Right renal pelvis (tissue), 4 donors: ENCODE data around the gene RBFOX1. TPM values are rescaled to one million over a fixed set of nuclear protein-coding genes. Genes with fewer than 3 reads are reported as not detected.

Source experiments
- DNase-seq, 4 donors: peaks; one replicate each; pipeline ENCODE4 v3.0.0-alpha.2; 2013; ENCODE audit warnings: low read depth in 4 of 4, low spot score in 3 of 4, missing footprints in 1 of 4
- polyA plus RNA-seq, 4 donors: library from polyadenylated mRNA; unstranded; fragments of 120-200 nt; gene quantifications; one replicate each; pipeline ENCODE4 v1.2.1, GENCODE V29; 2013; ENCODE audit not compliant: insufficient read length in 4 of 4

The RBFOX1 gene
- polyA plus RNA-seq, 4 donors = 1.6 to 3.9 (median 2.9) TPM

DNA sequence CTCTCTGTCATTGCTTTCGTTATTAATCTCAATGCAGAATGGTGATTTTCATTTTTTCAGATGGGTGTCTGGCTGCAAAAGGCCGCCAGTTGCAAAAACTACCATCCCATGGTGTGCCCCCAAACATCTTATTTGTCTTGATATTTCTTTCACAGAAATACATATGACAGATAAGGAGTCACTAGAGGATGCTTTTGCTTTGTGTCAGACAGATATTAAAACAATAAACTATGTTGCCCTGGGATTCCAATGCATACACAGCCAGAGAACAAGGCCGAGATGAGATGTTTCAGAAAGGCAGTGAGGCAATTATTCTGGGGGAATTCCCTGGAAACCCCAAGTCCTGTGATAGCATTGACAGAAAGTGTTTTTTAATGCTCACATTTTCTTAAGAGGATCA is 307.7 kb downstream of the RBFOX1 start:
- DNase-seq = no peak

GRCh38 chr16:7644176-7644575 is 311.5 kb downstream of the RBFOX1 start:
- no peak for DNase-seq

DNA sequence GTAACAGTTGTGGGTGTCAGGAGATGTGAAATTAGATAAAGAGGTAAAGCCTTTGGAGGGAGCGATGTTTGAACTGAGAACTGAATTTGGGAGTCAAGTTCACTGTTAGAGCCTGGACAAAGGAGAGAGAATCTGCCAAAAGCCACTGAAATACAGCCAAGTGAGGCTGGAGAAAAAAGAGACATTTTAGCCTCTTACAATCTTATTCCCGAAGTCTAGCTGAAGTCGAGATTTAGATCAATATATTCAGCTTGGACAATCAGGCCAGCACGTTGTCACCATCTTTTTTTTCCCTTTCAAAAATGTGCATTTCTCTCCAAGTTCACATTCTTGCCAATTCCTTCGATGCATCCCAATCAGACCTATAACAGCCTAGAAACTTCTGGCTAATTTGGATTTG is 312.2 kb downstream of the RBFOX1 start:
- DNase-seq = no peak

DNA sequence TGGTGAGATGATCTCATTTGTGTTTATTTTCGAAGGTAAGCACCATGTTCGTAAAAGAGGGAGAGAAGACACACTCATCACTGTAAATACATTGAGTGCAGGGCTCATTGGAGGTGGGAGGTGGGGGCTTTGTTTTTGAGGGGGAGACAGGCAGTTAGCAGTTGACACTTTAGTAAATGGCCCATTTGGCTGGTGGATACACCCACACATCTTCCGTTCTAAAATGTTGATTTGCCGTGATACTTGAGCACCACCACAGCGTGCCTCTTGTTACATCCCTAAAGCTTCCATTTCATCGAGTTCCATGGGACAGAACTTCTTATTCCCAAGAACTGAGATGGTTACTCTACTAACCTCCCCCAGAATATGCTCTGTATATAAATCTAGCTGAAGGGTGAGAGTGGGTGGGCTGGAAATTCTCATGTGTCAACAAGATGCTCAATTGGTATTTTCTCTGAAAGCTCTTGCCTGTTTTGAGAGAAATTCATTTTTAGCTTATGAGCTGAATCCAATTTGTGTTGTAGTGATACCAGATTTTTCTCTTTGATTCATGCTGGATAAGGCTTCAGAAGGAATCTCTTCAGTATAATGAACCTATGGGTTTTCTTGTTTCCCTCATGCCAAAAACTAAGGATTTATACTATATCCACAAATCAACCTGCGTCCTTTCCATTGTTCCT is 314.3 kb downstream of the RBFOX1 start:
- peak in 3 of 4 donors; percentile 9 to 22 (median 17) for DNase-seq

DNA sequence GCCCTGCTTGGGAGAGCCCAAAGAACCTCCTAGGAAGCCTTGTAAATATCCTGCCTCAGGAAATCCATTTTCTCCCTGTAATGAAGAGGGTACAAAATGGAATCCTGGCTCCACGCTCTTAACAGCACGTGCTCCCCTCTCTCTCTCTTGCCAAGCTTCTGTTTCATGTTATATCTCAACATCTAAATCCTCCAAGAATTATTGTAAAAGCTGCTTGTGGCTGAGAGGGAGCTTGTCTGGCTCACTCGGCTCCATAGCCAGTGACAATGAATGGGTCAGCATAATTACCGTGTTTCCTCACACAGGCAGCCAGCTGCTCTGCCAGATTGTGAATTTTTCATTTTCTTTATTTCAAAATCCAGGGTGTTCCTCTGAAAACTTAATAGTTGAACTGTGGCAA is 317.8 kb downstream of the RBFOX1 start:
- no peak for DNase-seq

- no peak for DNase-seq
Observed at GRCh38 chr16:7651803-7652570, 319.3 kb downstream of the RBFOX1 start.

DNA sequence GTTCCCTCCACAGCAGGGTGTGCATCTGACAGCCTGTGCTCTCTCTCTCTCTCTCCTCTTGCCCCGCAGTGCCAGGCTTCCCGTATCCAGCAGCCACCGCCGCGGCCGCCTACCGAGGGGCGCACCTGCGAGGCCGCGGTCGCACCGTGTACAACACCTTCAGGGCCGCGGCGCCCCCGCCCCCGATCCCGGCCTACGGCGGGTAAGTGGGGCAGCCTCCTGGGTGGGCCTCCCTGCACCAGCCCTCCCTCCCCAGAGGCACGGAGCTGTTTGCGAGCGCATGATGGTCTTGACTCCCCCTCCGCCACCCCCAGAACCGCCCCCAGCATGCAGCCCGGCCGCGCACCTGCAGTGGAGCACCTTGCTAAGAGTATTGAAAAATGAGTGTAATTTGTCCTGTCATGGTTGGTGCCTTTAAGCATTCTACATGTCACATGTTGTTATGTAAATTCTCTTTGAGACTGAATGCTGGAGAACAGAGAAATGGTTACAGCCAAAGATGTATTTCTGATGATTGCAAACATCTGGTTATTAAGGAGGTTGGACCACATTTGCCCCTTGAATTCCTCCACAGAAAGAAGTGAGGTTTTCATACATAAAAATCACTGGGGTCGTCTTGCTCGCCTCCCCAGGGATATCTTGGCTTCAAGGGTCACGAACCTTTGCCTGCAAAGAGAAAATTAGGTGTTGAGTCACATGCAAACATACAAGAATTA is 321.3 kb downstream of the RBFOX1 start:
- DNase-seq = no peak

GRCh38 chr16:7675628-7676027 is 343.0 kb downstream of the RBFOX1 start:
- DNase-seq = no peak

DNA sequence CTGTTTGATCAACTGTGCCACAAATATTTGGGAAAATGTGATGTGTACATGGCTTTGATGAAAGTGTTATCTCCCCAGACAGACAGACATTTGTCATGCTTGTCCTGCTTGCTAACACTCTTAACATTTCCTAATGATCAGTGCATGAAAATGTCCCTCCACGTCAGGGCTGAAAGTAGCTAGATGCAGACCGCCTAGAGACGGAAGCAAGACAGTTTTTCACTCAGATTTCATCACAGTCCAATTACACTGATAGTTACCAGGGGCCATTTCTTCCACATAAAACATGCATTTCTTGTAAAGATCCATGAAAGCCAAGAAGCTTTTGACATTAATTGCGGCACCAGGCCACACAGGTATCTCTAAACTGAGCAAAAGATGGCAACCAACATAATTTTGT is 347.7 kb downstream of the RBFOX1 start:
- no peak for DNase-seq

DNA sequence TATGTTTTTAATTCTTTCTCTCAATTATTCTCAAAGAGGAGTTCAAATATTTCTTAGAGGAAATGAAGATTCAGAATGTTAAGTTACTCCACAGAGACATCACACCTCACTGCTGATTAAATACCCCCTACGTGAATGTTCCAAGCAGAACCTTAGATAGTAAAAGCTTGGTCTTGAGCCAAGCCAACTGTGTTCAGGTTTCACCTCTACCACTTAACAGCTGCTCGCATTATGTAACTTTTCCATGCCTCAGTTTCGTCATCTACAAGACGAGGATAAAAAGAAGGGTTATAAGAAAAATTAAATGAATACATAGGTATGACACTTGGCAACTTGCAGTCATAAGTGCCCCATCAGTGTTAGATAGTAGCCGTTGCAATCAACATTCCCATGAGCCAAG is 356.2 kb downstream of the RBFOX1 start:
- no peak for DNase-seq

- DNase-seq = no peak
Observed at GRCh38 chr16:7689234-7689633, 356.6 kb downstream of the RBFOX1 start.

DNA sequence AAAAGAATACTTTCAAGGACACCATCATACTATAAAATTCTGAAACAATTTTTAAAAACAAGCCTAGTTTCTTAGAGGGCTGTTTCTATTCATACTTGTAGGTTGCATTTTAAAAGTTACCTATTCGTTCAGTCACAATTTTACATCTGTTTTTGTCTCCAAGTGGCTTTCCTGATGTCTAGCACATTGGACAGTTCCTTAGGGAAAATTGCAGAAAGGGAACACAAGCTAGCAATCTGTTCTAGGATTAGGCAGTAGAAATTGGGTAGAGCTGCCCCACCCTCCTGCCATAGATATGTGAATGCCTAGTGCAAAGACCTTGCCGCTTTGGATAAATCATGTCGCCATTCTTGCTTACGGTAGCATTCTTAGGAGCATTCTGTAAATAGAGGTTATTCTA is 358.9 kb downstream of the RBFOX1 start:
- DNase-seq = no peak

DNA sequence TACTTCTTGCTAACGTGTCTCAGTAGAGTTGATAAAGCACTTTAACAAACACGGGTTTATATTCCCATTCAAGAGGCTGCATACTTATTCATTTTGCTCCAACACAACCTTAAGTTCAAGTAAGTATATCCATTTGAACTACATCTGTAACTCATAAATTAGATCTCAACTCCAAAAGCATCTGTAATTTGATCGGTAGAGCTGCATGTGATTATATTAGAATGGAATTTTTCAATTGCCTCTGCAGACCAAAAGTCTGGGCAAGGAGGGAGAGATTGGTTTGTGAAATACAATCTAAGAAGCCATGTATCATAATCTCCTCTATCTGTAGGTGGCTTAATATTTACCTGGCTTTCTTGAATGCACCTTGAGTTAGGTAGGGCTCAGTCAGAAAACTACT is 371.0 kb downstream of the RBFOX1 start:
- DNase-seq = no peak

- DNase-seq = no peak
Observed at GRCh38 chr16:7705885-7706284, 373.2 kb downstream of the RBFOX1 start.

- DNase-seq = no peak
Observed at GRCh38 chr16:7709186-7709585, 376.5 kb downstream of the RBFOX1 start.

- no peak for DNase-seq
Observed at GRCh38 chr16:7713244-7713643, 380.6 kb downstream of the RBFOX1 start.

DNA sequence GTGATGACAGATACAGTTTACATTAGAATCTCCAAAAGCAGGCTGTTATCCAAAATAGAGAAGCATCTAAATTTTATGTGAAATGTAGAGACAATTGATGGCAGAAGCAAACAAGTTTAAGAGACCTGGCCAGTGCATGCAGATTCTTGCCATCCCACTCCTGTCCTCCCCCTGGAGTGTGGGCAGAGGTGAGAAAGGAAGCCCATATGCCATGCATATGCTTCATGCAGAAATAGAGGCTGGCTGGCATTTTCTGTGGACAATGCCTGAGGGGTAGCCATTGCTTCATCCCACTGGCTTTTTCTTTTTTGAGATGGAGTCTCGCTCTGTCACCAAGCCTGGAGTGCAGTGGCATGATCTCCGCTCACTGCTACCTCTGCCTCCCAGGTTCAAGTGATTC is 382.1 kb downstream of the RBFOX1 start:
- no peak for DNase-seq

GRCh38 chr16:7716660-7717550 is 384.3 kb downstream of the RBFOX1 start:
- DNase-seq = no peak

DNA sequence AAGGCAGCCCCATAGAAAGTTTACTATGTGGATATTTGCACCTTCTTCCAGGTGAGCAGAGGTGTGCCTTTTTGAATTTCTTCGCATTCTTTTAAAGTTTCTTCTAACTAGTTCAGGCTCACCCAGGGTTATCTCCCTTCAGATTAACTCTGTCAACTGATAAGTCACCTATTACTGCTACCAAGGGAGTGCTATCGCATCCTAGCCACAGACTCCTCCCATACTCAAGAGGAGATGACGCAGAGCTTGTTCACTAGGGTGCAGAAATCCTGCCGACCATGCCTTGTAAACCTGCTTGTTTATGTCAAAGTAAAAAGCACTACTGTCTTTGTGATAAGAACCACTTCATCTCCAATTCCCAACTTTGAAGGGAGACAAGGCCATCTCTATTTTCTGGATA is 390.1 kb downstream of the RBFOX1 start:
- DNase-seq = no peak

DNA sequence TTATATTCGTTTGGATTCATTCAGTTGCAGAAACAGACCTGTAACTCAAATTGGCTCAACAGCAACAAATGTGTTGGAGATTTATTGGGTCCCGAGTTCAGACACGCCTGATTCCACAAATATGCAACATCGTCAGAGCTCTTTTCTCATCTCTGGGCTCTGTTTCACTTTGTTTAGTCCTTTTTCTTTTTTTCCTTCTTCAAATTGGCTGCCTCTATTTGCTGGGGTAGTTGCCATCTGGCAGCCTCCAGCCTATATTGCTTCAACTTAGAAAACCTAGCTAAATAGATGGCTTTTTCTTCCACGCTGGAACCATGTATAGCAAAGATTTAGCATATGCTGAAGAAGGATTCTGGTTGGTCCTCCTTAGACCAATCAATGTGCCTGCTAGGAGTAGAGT is 398.5 kb downstream of the RBFOX1 start:
- no peak for DNase-seq
